H1 (cell line): ENCODE data around the gene TUBB2B. TPM values are rescaled to one million over a fixed set of nuclear protein-coding genes. Genes with fewer than 3 reads are reported as not detected.

Experiments used
- CTCF ChIA-PET: fragments of 300-600 bp; sonication (Branson Sonifier 250); formaldehyde crosslinking; loops from one replicate; lab custom pipeline; 2021; ENCODE audit not compliant: partially characterized antibody; lab: Charles Lee
- POLR2A ChIA-PET: fragments of 300-600 bp; sonication (Branson Sonifier 250); formaldehyde crosslinking; loops from one replicate; lab custom pipeline; 2021; ENCODE audit warnings: inconsistent platforms; ENCODE audit not compliant: partially characterized antibody; lab: Charles Lee
- DNase-seq, 2 experiments: peaks; one replicate each; pipeline versions ENCODE4 v3.0.0 to v3.0.0-alpha.2; 2010 to 2022; ENCODE audit warnings: low spot score in 2 of 2, low read depth in 1 of 2, mixed read lengths in 1 of 2
- FAIRE-seq: peaks from 2 replicates; lab custom pipeline; 2011; peaks lifted over from hg19 to GRCh38; lab: Jason Lieb, UNC
- H2AFZ ChIP-seq: 2 replicates; pipeline ENCODE4 v1.8.1; 2012; ENCODE audit warnings: low read length, inconsistent platforms
- H2AK5ac ChIP-seq: 2 replicates; pipeline ENCODE4 v1.6.1; 2013; ENCODE audit warnings: low read depth, low read length
- H2BK120ac ChIP-seq: replicated peaks from 2 replicates; pipeline ENCODE3; 2013; ENCODE audit warnings: low read depth, low read length, inconsistent platforms
- H2BK12ac ChIP-seq: 2 replicates; pipeline ENCODE4 v1.6.1; 2013; ENCODE audit warnings: low read depth, low read length
- H2BK15ac ChIP-seq: 2 replicates; pipeline ENCODE4 v1.6.1; 2013; ENCODE audit warnings: low read length
- H2BK20ac ChIP-seq: 2 replicates; pipeline ENCODE4 v1.6.1; 2013; ENCODE audit warnings: low read length
- H2BK5ac ChIP-seq: 2 replicates; pipeline ENCODE4 v1.6.1; 2013; ENCODE audit warnings: low read depth, low read length
- H3K14ac ChIP-seq: 2 replicates; pipeline ENCODE4 v1.6.1; 2013; ENCODE audit warnings: inconsistent platforms; ENCODE audit not compliant: insufficient read length
- H3K18ac ChIP-seq: 2 replicates; pipeline ENCODE4 v1.6.1; 2013; ENCODE audit warnings: low read length; ENCODE audit errors: extremely low read depth
- H3K23ac ChIP-seq: 2 replicates; pipeline ENCODE4 v1.6.1; 2013; ENCODE audit warnings: inconsistent platforms; ENCODE audit not compliant: insufficient read length
- H3K23me2 ChIP-seq: 2 replicates; pipeline ENCODE4 v1.6.1; 2013; ENCODE audit warnings: low read depth, low read length
- H3K27ac ChIP-seq: 2 replicates; pipeline ENCODE4 v1.6.1; 2011; ENCODE audit warnings: low read depth, low read length, inconsistent platforms
- H3K27me3 ChIP-seq, 4 experiments: replicated peaks in 1 of 4; 1 replicate in 1 of 4; 2 replicates in 3 of 4; pipeline versions ENCODE4 v1.6.1 to v1.8.1; 2011 to 2013; ENCODE audit warnings: low read length in 3 of 4, mild to moderate bottlenecking in 3 of 4, inconsistent platforms in 2 of 4, mixed read lengths in 2 of 4, moderate library complexity in 1 of 4; ENCODE audit not compliant: control insufficient read depth in 3 of 4, insufficient read depth in 3 of 4; ENCODE audit errors: extremely low read depth in 1 of 4
- H3K36me3 ChIP-seq, 4 experiments: 2 replicates each; pipeline versions ENCODE4 v1.6.1 to v1.8.1; 2011 to 2013; ENCODE audit warnings: mild to moderate bottlenecking in 4 of 4, low read length in 3 of 4, moderate library complexity in 2 of 4, control low read depth in 1 of 4, inconsistent platforms in 1 of 4; ENCODE audit not compliant: insufficient read depth in 4 of 4, control insufficient read depth in 2 of 4
- H3K4ac ChIP-seq: replicated peaks from 2 replicates; pipeline ENCODE3; 2013; ENCODE audit warnings: low read length, low read depth, mixed read lengths, inconsistent platforms; ENCODE audit not compliant: insufficient read length
- H3K4me1 ChIP-seq, 4 experiments: replicated peaks in 1 of 4; 1 replicate in 1 of 4; 2 replicates in 3 of 4; pipeline versions ENCODE4 v1.6.1 to v1.8.1; 2011 to 2013; ENCODE audit warnings: low read length in 3 of 4, inconsistent platforms in 2 of 4, mixed read lengths in 1 of 4; ENCODE audit not compliant: insufficient read depth in 4 of 4, control insufficient read depth in 3 of 4
- H3K4me2 ChIP-seq, 2 experiments: 2 replicates each; pipeline versions ENCODE4 v1.6.1 to v1.8.1; 2011 to 2013; ENCODE audit warnings: low read depth in 2 of 2, low read length in 2 of 2, control low read depth in 1 of 2, inconsistent platforms in 1 of 2, mild to moderate bottlenecking in 1 of 2; ENCODE audit not compliant: insufficient read depth in 1 of 2
- H3K4me3 ChIP-seq, 4 experiments: fragments of 200-600, 300-600 bp in 1 of 4; sonication (generic), shearing (Covaris generic), sonication (Bioruptor Twin) in 1 of 4; 2 replicates each; pipeline versions ENCODE4 v1.5.1 to v1.8.1; 2011 to 2016; ENCODE audit warnings: low read length in 4 of 4, low read depth in 3 of 4, control low read depth in 2 of 4, inconsistent platforms in 2 of 4, mild to moderate bottlenecking in 2 of 4, mixed read lengths in 1 of 4, moderate library complexity in 1 of 4; ENCODE audit not compliant: insufficient read depth in 2 of 4; ENCODE audit errors: extremely low read depth in 1 of 4
- H3K56ac ChIP-seq: replicated peaks from 2 replicates; pipeline ENCODE3; 2013; ENCODE audit warnings: low read depth, mild to moderate bottlenecking, mixed read lengths, low read length, inconsistent platforms; ENCODE audit not compliant: insufficient read length
- H3K79me1 ChIP-seq: 2 replicates; pipeline ENCODE4 v1.6.1; 2013; ENCODE audit warnings: low read depth, low read length, control low read depth
- H3K79me2 ChIP-seq, 2 experiments: 2 replicates each; pipeline versions ENCODE4 v1.6.1 to v1.8.1; 2012 to 2013; ENCODE audit warnings: low read length in 2 of 2, mild to moderate bottlenecking in 2 of 2, inconsistent platforms in 1 of 2; ENCODE audit not compliant: insufficient read depth in 2 of 2, control insufficient read depth in 1 of 2
- H3K9ac ChIP-seq, 4 experiments: replicated peaks in 1 of 4; 1 replicate in 1 of 4; 2 replicates in 3 of 4; pipeline versions ENCODE4 v1.6.1 to v1.8.1; 2011 to 2013; ENCODE audit warnings: low read depth in 3 of 4, low read length in 3 of 4, control low read depth in 2 of 4, mild to moderate bottlenecking in 2 of 4, moderate library complexity in 2 of 4, inconsistent platforms in 1 of 4; ENCODE audit errors: extremely low read depth in 1 of 4
- H3K9me3 ChIP-seq, 2 experiments: 2 replicates each; pipeline versions ENCODE4 v1.6.1 to v1.8.1; 2012 to 2013; ENCODE audit warnings: mild to moderate bottlenecking in 2 of 2, moderate library complexity in 2 of 2, control low read depth in 1 of 2, inconsistent platforms in 1 of 2, low read depth in 1 of 2, low read length in 1 of 2, mixed read lengths in 1 of 2; ENCODE audit not compliant: insufficient read depth in 2 of 2
- H4K20me1 ChIP-seq, 2 experiments: replicated peaks in 1 of 2; 2 replicates each; pipeline versions ENCODE3 to v1.8.1; 2011 to 2013; ENCODE audit warnings: inconsistent platforms in 2 of 2, low read length in 2 of 2, mild to moderate bottlenecking in 1 of 2; ENCODE audit not compliant: insufficient read depth in 2 of 2, control insufficient read depth in 1 of 2
- H4K5ac ChIP-seq: 2 replicates; pipeline ENCODE4 v1.6.1; 2013; ENCODE audit warnings: low read length, low read depth, mixed read lengths, inconsistent platforms; ENCODE audit not compliant: insufficient read length
- H4K8ac ChIP-seq: 2 replicates; pipeline ENCODE4 v1.8.0; 2013; ENCODE audit warnings: mild to moderate bottlenecking, moderate library complexity, low read length, inconsistent platforms; ENCODE audit not compliant: insufficient read depth; ENCODE audit errors: extremely low read depth
- H4K91ac ChIP-seq: replicated peaks from 2 replicates; pipeline ENCODE3; 2013; ENCODE audit warnings: low read length, mixed read lengths, inconsistent platforms; ENCODE audit not compliant: insufficient read length
- ATF3 ChIP-seq: IDR thresholded peaks from 2 replicates; pipeline ENCODE4 v1.6.1; 2011; ENCODE audit warnings: low read depth, mild to moderate bottlenecking, low read length; ENCODE audit not compliant: insufficient read depth
- BACH1 ChIP-seq: IDR thresholded peaks from 2 replicates; pipeline ENCODE4 v1.6.1; 2012; ENCODE audit warnings: low read length, improper control_type of control experiment
- CBX5 ChIP-seq: fragments of 300-800, 300-1000 bp; sonication (generic); IDR thresholded peaks from 2 replicates; pipeline ENCODE4 v1.7.1; 2016; ENCODE audit warnings: antibody characterized with exemption, low read length, low read depth
- EZH2 ChIP-seq: fragments of 200-600 bp; sonication (generic); IDR thresholded peaks from 2 replicates; pipeline ENCODE4 v1.7.1; 2012; ENCODE audit warnings: low read depth, mild to moderate bottlenecking, moderate library complexity, low read length, inconsistent platforms; ENCODE audit not compliant: severe bottlenecking
- KDM4A ChIP-seq: IDR thresholded peaks from one replicate; pipeline ENCODE4 v1.7.1; 2012; ENCODE audit warnings: low read depth, mild to moderate bottlenecking, moderate library complexity, low read length, inconsistent platforms; ENCODE audit not compliant: severe bottlenecking
- KDM5A ChIP-seq: fragments of 200-600 bp; IDR thresholded peaks from 2 replicates; pipeline ENCODE4 v1.7.1; 2012; ENCODE audit warnings: mild to moderate bottlenecking, low read length, inconsistent platforms, mixed read lengths
- MAX ChIP-seq: IDR thresholded peaks from 2 replicates; pipeline ENCODE4 v1.6.1; 2012; ENCODE audit warnings: inconsistent platforms
- RBBP5 ChIP-seq: IDR thresholded peaks from 2 replicates; pipeline ENCODE4 v1.7.1; 2012; ENCODE audit warnings: low read depth, mild to moderate bottlenecking, inconsistent platforms, low read length, moderate library complexity, borderline replicate concordance
- RXRA ChIP-seq: IDR thresholded peaks from 2 replicates; pipeline ENCODE4 v1.6.1; 2011; ENCODE audit warnings: low read depth, mild to moderate bottlenecking, low read length, moderate library complexity; ENCODE audit not compliant: insufficient read depth
- SIRT6 ChIP-seq: IDR thresholded peaks from one replicate; pipeline ENCODE4 v1.7.1; 2012; ENCODE audit warnings: low read length, inconsistent platforms
- TAF1 ChIP-seq: IDR thresholded peaks from 2 replicates; pipeline ENCODE4 v1.6.1; 2011; ENCODE audit warnings: mild to moderate bottlenecking, low read depth, low read length
- WGBS, 2 experiments: shearing (Covaris generic) in 1 of 2; methylation state at CpG; one replicate each; pipeline versions ENCODE4 v1.1.6 to v1.1.7; 2013 to 2015; ENCODE audit warnings: low lambda C conversion rate in 2 of 2, mixed read lengths in 2 of 2, inconsistent platforms in 1 of 2, low coverage in 1 of 2, missing lambda C conversion rate in 1 of 2; ENCODE audit not compliant: insufficient replicate concordance in 2 of 2, insufficient coverage in 1 of 2, insufficient read length in 1 of 2; ENCODE audit errors: extremely low coverage in 1 of 2, missing lambda C conversion rate in 1 of 2; 5-methylcytosine and 5-hydroxymethylcytosine counted together
- polyA plus RNA-seq, 7 experiments: library from polyadenylated mRNA; depleted of rRNA in 3 of 7; stranded (reverse) in 5 of 7; unstranded in 2 of 7; fragments of >200 nt in 5 of 7; fragments of 200-250 nt in 2 of 7; gene quantifications; 1 replicate in 5 of 7; 2 replicates in 1 of 7; 4 replicates in 1 of 7; pipeline versions ENCODE4 v1.2.1 to v1.2.3, GENCODE V29; 2011 to 2013; ENCODE audit warnings: missing spikeins in 2 of 7, mixed read lengths in 2 of 7
- total RNA-seq: library from RNA; stranded (reverse); fragmentation: NEBNext Ultra II Directional; extraction: Animal tissue kit (Norgen Biotek cat#: 25700); gene quantifications from 2 replicates; pipeline ENCODE4 v1.2.1, GENCODE V29; 2021
- TF ChIP-seq, protein P1 (sequence below): IDR thresholded peaks from 2 replicates; pipeline ENCODE4 v1.6.1; 2011; ENCODE audit warnings: low read length, improper control_type of control experiment

TUBB2B gene
- total and polyA plus RNA-seq, 2 of the 8 experiments (the other 6 are each of a cell fraction or from before 2014, with no cell fraction given) = 612 to 722 TPM

DNA sequence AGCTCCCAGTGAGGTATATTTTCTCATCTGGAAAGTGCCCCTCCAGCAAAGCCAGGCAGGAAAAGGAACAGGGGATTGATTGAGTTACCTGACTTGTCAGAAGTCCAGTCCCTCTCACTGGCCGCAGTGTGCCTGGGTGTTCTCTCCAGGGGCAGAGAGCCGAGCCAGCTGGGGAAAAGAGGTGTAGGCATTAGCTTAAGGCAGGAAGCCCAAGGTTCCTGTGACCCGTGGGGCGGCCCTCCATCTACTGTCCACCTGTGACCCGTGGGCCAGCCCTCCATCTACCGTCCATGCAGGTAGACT is 34.0 kb upstream of the TUBB2B start:
- Histone ChIP-seq H4K8ac (no peak overlapping the region), H2BK5ac (no peak overlapping the region), H3K23ac (no peak overlapping the region), H2BK12ac (no peak overlapping the region), H3K27ac (no peak overlapping the region), H3K36me3 (peaks cover 6 to 21% (median 13%) of the 10 kb centered on the region in 4 experiments; a peak in 7 of 8 replicates), H3K9me3 (no peaks in the 10 kb centered on the region), H2BK15ac (no peak overlapping the region), H3K56ac (no peak overlapping the region), H3K4ac (no peak overlapping the region), H2AK5ac (no peak overlapping the region), H3K4me2 (no peak overlapping the region; a peak in 1 of 4 replicates), H3K79me2 (peaks cover 8 to 62% of the 10 kb centered on the region in 2 experiments; a peak in 3 of 4 replicates), H3K14ac (no peak overlapping the region), H3K79me1 (peaks cover 22% of the 10 kb centered on the region), H4K20me1 (peaks cover 16 to 37% of the 10 kb centered on the region in 2 experiments), H4K91ac (no peak overlapping the region), H2AFZ (no peak overlapping the region), H3K4me1 (peaks cover 3 to 9% (median 7%) of the 10 kb centered on the region in 4 experiments; a peak in 4 of 7 replicates), H2BK20ac (no peak overlapping the region), H3K18ac (no peak overlapping the region), H2BK120ac (no peak overlapping the region), H3K9ac (no peak overlapping the region), H3K27me3 (no peaks in the 10 kb centered on the region), H4K5ac (no peak overlapping the region), H3K4me3 (no peak overlapping the region), H3K23me2 (peaks cover 7% of the 10 kb centered on the region; the same call in 1 of the 2 replicates)
- no peak for FAIRE-seq
- ChIA-PET CTCF (interaction anchor here (0.6 to 4.4 kb wide), 10 partner anchors 9 to 717 kb away, joined by 3 to 23 read pairs (median 3); no protein-coding TSS in a partner anchor), POLR2A (interaction anchor here (1.4 to 2.8 kb wide), 3 partner anchors 11 to 15 kb away, joined by 4 to 14 read pairs (median 4); no protein-coding TSS in a partner anchor)
- no peak for DNase-seq
- WGBS, 2 experiments = 59% methylated on average over 6 of the region's 6 CpGs; no CpG with 5 or more reads in 1 of the 2 experiments
- TF ChIP-seq MAX = no peak
- TF ChIP-seq BACH1 = no peak
- no peak for TF ChIP-seq RXRA
- TF ChIP-seq SIRT6 = no peak
- TF ChIP-seq EZH2 = no peak
- TF ChIP-seq KDM5A = no peak
- TF ChIP-seq TAF1 = no peak
- no peak for TF ChIP-seq CBX5
- TF ChIP-seq, protein P1, sequence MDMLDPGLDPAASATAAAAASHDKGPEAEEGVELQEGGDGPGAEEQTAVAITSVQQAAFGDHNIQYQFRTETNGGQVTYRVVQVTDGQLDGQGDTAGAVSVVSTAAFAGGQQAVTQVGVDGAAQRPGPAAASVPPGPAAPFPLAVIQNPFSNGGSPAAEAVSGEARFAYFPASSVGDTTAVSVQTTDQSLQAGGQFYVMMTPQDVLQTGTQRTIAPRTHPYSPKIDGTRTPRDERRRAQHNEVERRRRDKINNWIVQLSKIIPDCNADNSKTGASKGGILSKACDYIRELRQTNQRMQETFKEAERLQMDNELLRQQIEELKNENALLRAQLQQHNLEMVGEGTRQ = no peak
- no peak for TF ChIP-seq RBBP5
- TF ChIP-seq ATF3 = no peak
- no peak for TF ChIP-seq KDM4A
